Fibroblast of the aortic adventitia (primary cell): ENCODE results near the gene EOGT. TPM values are rescaled to one million over a fixed set of nuclear protein-coding genes. Genes with fewer than 3 reads are reported as not detected.

Experiments
- DNase-seq: peaks from one replicate; pipeline ENCODE4 v3.0.0-alpha.2; 2010; ENCODE audit warnings: low read depth
- H3K4me3 ChIP-seq: 2 replicates; pipeline ENCODE4 v1.5.1; 2011; ENCODE audit warnings: low read depth, mild to moderate bottlenecking, control low read depth, low read length, moderate library complexity
- CTCF ChIP-seq: IDR thresholded peaks from 2 replicates; pipeline ENCODE4 v1.5.1; 2011; ENCODE audit warnings: mild to moderate bottlenecking, low read length, control low read depth, inconsistent platforms; ENCODE audit not compliant: insufficient read depth
- total RNA-seq: library from RNA; depleted of rRNA; stranded (reverse); fragments of >200 nt; gene quantifications from 2 replicates; pipeline ENCODE4 v1.2.3, GENCODE V29; 2012; ENCODE audit warnings: low replicate concordance

Gene EOGT
- 26.7 and 41.6 TPM in 2 replicates for total RNA-seq

DNA sequence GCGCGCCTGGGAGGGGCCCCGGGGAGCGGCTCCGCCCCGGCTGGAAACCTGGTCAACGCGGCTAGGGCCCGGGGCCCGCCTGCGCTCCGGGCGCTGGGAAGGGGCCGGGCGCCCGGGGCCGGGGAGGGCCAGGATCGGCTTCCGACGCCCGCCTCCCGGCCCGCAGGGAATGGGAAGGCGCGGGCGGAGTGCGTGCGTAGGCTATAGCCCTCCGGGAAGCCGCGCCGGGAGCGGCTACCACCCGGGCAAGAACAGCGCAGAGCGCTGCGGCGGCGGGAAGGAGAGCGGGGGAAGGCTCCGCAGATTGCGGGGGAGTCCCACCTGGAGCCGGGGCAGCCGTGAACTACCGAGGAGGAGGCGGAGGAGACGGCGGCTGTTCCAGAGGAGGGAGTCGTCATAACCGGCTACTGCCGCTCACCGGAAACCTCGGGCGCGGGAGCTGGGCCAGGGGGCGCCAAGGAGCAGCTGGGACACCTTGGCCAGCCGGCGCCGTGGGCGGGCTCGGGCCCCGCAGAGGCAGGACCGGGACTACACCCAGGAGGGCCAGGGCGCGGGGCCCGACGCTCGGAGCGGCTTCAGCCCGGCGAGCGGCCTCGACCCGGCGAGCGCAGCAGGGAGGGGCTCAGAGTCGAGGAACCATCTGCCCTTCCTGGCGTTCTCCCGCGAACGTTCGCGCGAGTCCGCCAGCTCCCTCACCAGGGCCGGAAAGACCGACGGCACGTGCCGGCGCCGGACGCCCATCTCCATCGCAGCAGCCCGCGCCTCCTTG is at the start of gene EOGT:
EOGT (minus strand) TSS at position 432 of the 769 bp plus-strand sequence. CDS start 3,838 bp downstream, outside the sequence.
- peak; percentile 78 for DNase-seq

DNA sequence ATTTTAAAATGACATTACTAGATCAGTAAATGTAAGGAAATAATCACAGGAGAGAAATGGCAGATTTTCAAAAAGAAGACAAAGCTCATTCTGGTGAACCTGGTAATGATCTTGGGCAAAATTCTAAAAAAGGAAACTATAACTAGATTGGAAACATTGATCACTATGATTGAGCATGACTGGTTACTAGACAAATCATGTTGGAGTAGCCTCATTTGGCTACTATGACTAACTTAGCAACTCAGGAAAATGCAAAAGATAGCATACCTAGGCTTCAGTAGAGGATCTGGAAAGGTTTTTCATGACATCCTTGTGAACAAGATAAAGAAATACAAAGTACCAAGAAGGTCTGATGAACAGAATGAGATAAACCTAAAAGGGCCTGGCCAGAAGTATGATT is 46.2 kb upstream of the EOGT start:
- no peak for DNase-seq
- no peak for TF ChIP-seq CTCF
- no peak overlapping the region for H3K4me3 ChIP-seq

More for the DNA sequence above, at the start of gene EOGT:
- TF ChIP-seq CTCF = peak; percentile 46
- peak within 1 kb of the TSS; percentile 74 for H3K4me3 ChIP-seq

DNA sequence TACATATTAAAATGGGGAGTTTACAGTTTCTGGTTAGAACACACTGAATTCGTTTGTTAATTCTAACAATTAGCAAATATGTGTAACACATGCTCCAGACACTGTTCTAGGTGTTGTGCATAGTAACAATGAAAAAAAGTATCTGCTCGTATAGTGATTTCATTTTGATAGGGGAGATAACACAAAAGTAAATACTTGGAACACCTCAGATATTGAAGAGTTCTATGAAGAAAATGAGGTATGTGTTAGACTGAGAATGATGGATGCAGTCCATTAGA is 45.4 kb upstream of the EOGT start:
- TF ChIP-seq CTCF = no peak
- DNase-seq = no peak
- H3K4me3 ChIP-seq = no peak overlapping the region

DNA sequence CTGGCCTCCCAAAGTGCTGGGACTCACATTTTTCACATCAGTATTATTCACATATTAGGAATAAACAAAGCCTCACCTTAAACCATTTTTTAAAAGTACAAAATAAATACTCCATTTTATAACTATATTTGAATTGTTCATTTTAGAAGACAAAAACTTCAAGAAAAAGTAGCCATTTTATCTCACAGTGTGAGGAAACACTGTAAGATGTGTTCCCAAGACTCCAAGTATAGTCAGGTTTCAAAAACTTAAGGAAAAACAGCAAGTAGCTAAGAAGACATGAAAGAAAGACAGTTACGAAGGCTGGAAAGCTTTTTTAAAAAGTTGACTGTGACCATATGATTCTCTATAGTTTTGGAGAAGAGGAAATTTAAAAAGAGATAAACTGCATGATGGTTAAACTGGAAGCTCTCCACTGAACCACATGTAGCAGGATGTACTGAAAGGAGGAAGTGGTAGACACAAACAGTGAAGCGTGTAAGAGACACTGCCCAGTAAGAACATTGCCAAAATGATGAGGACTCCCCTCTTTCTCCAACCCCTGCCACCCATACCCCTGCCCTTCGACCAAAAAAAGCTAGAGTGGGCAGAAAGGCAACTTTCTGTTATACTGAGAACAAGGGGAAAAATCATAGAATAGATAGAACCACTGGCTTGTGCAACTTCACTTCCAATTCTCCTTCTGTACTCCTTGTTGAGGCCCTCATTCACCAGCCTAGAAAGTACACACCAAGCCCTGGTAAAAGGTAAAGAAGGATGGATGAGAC is 44.9 kb upstream of the EOGT start:
- H3K4me3 ChIP-seq = no peak overlapping the region
- no peak for DNase-seq
- TF ChIP-seq CTCF = no peak

DNA sequence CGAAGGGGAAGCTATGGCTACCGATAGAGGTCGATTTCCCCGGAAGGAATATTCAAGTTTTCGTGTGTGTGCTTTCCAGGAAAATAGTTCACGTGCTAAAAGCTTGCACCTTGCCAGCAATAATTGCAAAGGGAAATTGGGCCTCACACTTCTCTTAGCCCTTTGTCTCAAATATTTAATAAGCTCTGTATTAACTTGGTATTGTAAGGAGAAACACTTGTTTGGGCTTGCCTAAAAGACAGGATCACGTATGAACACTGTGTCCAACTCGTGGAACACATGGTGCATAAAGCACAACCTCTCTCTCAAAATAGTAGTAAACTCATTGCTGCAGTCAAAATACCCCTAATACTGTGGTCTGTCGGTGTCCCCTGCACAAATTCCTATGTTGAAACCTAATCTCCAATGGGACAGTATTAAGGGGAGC is 39.0 kb upstream of the EOGT start:
- no peak for DNase-seq
- no peak for TF ChIP-seq CTCF
- peak overlapping the region; percentile 93 for H3K4me3 ChIP-seq

DNA sequence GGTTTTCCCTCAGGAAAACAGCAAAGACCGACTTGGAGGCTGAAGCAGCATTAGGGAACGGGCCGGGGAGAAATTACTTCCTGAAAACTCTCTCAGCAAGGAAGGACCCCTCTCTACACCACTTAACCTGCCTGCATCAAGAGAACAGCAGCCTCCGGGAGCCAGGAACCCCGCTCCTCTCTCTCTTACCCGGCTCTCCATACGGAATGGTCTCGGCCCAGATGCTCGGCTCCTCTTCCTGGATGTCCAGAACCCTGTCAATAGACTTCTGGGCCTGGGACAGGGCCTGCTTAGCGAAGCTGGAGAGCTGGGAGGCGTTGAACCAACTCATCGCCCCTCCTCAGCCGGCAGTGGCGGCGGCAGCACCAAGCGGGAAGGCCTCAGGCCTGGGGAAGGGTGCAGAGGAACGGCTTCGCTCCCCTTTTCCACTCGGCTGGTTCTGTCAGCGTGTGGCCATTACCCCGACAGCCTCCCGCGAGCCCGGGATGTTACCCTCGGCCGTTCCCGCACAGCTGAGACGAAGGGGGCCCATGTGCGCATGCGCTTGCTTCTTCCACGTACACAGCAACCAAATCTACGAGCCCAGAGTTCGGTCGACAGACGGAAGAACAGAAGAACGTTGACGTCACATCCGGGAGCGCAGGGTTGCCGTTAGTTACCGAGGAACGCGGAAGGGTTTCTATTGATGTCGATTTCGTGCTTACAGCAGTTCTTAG is 38.4 kb upstream of the EOGT start, which contains the start of gene TMF1:
TMF1 (minus strand) TSS at position 578 of the 716 bp plus-strand sequence; CDS start at position 331, 247 bp downstream.
- no peak for TF ChIP-seq CTCF
- DNase-seq = peak; percentile 100
- peak within 1 kb of the TSS; percentile 93 for H3K4me3 ChIP-seq
